COR-L47 (cell line): Measurements from ENCODE around the gene PRC1.

Source experiments
- DNase-seq: peaks from one replicate; lab custom pipeline; 2025; lab: John Stamatoyannopoulos, UW

Gene PRC1

GRCh38 chr15:90955624-90956273 is 38.6 kb downstream of the PRC1 start:
- peak; percentile 87 for DNase-seq

- DNase-seq: peak; percentile 93
These were observed 39.4 kb downstream of the PRC1 start, which contains the start of gene RCCD1 for GRCh38 chr15:90954712-90955623. Gene RCCD1, plus strand, starts transcription at chr15:90954884. Its CDS starts 1,851 bp downstream, at chr15:90956735.

- no peak for DNase-seq
These were observed 40.2 kb downstream of the PRC1 start for GRCh38 chr15:90953947-90954711.

- no peak for DNase-seq
These were observed 41.2 kb downstream of the PRC1 start for GRCh38 chr15:90952901-90953677.

GRCh38 chr15:90950676-90951075 is 43.7 kb downstream of the PRC1 start:
- no peak for DNase-seq

- no peak for DNase-seq
These were observed 44.2 kb downstream of the PRC1 start for GRCh38 chr15:90949979-90950675.

- DNase-seq: no peak
These were observed 45.8 kb downstream of the PRC1 start for GRCh38 chr15:90948506-90948905.

- no peak for DNase-seq
These were observed 46.6 kb downstream of the PRC1 start for GRCh38 chr15:90947577-90948357.

- DNase-seq: no peak
These were observed 47.3 kb downstream of the PRC1 start for GRCh38 chr15:90946941-90947576.

GRCh38 chr15:90946538-90946937 is 47.8 kb downstream of the PRC1 start:
- no peak for DNase-seq

- DNase-seq: no peak
These were observed 49.2 kb downstream of the PRC1 start for GRCh38 chr15:90945091-90945490.

GRCh38 chr15:90942354-90943120 is 51.8 kb downstream of the PRC1 start:
- no peak for DNase-seq

- no peak for DNase-seq
These were observed 53.3 kb downstream of the PRC1 start for GRCh38 chr15:90941038-90941437.

GRCh38 chr15:90939756-90940155 is 54.6 kb downstream of the PRC1 start:
- no peak for DNase-seq

GRCh38 chr15:90938261-90938660 is 56.1 kb downstream of the PRC1 start:
- no peak for DNase-seq

GRCh38 chr15:90936823-90937222 is 57.5 kb downstream of the PRC1 start:
- no peak for DNase-seq

GRCh38 chr15:90934949-90935751 is 59.2 kb downstream of the PRC1 start, which contains the start of gene UNC45A:
Gene UNC45A, plus strand, starts transcription at chr15:90935285. Its CDS starts 40 bp downstream, at chr15:90935325.
- peak; percentile 90 for DNase-seq
